T-cell (primary cell): ENCODE data around the gene TRAF7. TPM values are rescaled to one million over a fixed set of nuclear protein-coding genes. Genes with fewer than 3 reads are reported as not detected.

Experiments
- ATAC-seq, 4 experiments: fragments of 200-7000 bp in 3 of 4; fragments of 150-1000 bp in 1 of 4; cut with Tn5 transposase; replicated peaks in 1 of 4; 1 replicate in 3 of 4; 2 replicates in 1 of 4; pipeline ENCODE4 v1.10.0; 2021; ENCODE audit warnings: moderate library complexity in 3 of 4, mild to moderate bottlenecking in 2 of 4, moderate number of reproducible peaks in 1 of 4
- CTCF ChIA-PET, 2 donors: fragments of 300-600 bp; sonication (Branson Sonifier 250); formaldehyde crosslinking; loops; one replicate each; lab custom pipeline; 2022; ENCODE audit warnings: antibody characterized with exemption in 2 of 2; lab: Charles Lee
- POLR2A ChIA-PET, 2 donors: fragments of 300-600 bp; sonication (Branson Sonifier 250); formaldehyde crosslinking; loops; one replicate each; lab custom pipeline; 2022; ENCODE audit warnings: antibody characterized with exemption in 2 of 2; lab: Charles Lee
- DNase-seq, 35 experiments: peaks; one replicate each; pipeline versions ENCODE4 v3.0.0 to v3.0.0-alpha.2; 2013 to 2023
- H3K27ac ChIP-seq: one replicate; pipeline ENCODE4 v1.5.1; 2013; ENCODE audit warnings: low read length
- H3K27me3 ChIP-seq, 2 experiments: replicated peaks in 1 of 2; 1 replicate in 1 of 2; 2 replicates in 1 of 2; pipeline versions ENCODE4 v1.6.1 to v1.7.0; 2013; ENCODE audit warnings: low read length in 1 of 2, mixed read lengths in 1 of 2; ENCODE audit not compliant: control insufficient read depth in 2 of 2, insufficient read depth in 2 of 2; ENCODE audit errors: extremely low read depth in 1 of 2
- H3K36me3 ChIP-seq, 2 donors: 1 replicate in 1 of 2; 2 replicates in 1 of 2; pipeline versions ENCODE4 v1.6.1 to v1.7.0; 2013; ENCODE audit warnings: low read length in 1 of 2; ENCODE audit not compliant: control insufficient read depth in 2 of 2, insufficient read depth in 1 of 2; ENCODE audit errors: extremely low read depth in 1 of 2
- H3K4me1 ChIP-seq, 2 experiments: 1 replicate in 1 of 2; 2 replicates in 1 of 2; pipeline versions ENCODE4 v1.6.1 to v1.7.0; 2013; ENCODE audit warnings: low read length in 2 of 2, mixed read lengths in 1 of 2; ENCODE audit not compliant: insufficient read depth in 2 of 2, control insufficient read depth in 1 of 2; ENCODE audit errors: extremely low read depth in 1 of 2
- H3K4me3 ChIP-seq, 2 donors: 1 replicate in 1 of 2; 2 replicates in 1 of 2; pipeline versions ENCODE4 v1.5.1 to v1.7.0; 2013; ENCODE audit warnings: mild to moderate bottlenecking in 2 of 2, low read length in 1 of 2, moderate library complexity in 1 of 2; ENCODE audit not compliant: control insufficient read depth in 1 of 2; ENCODE audit errors: extremely low read depth in 1 of 2
- H3K9me3 ChIP-seq: 2 replicates; pipeline ENCODE4 v1.7.0; 2013
- H3K27ac Mint-ChIP-seq, 2 donors: one replicate each; pipeline ENCODE4 v1.8.0; 2020 to 2021; ENCODE audit warnings: mild to moderate bottlenecking in 2 of 2, mixed read lengths in 2 of 2
- H3K27me3 Mint-ChIP-seq, 2 donors: one replicate each; pipeline ENCODE4 v1.8.0; 2021 to 2022; ENCODE audit warnings: mixed read lengths in 2 of 2
- H3K36me3 Mint-ChIP-seq: one replicate; pipeline ENCODE4 v1.8.0; 2021; ENCODE audit warnings: mixed read lengths
- H3K4me1 Mint-ChIP-seq, 3 donors: one replicate each; pipeline ENCODE4 v1.8.0; 2020 to 2022; ENCODE audit warnings: mixed read lengths in 3 of 3, mild to moderate bottlenecking in 1 of 3
- H3K4me3 Mint-ChIP-seq, 3 donors: one replicate each; pipeline ENCODE4 v1.8.0; 2020 to 2022; ENCODE audit warnings: mild to moderate bottlenecking in 3 of 3, mixed read lengths in 3 of 3, moderate library complexity in 3 of 3
- H3K9me3 Mint-ChIP-seq, 3 donors: one replicate each; pipeline ENCODE4 v1.8.0; 2020 to 2022; ENCODE audit warnings: mixed read lengths in 3 of 3
- WGBS: methylation state at CpG from one replicate; pipeline ENCODE4 v1.1.5; 2013; ENCODE audit warnings: missing lambda C conversion rate; ENCODE audit not compliant: insufficient coverage; 5-methylcytosine and 5-hydroxymethylcytosine counted together
- total RNA-seq, 35 experiments: library from RNA in 6 of 35; stranded (reverse) in 6 of 35; fragments of 120-200 nt in 1 of 35; gene quantifications; one replicate each; pipeline versions ENCODE4 v1.2.1 to v1.2.4 and lab custom pipeline; 2013 to 2026

TRAF7 gene
- total RNA-seq, 5 donors from 2014 or later (not counting 1 experiment from before 2014, with no cell fraction given) = 25.6 to 54.3 (median 43.9) TPM

- H3K27ac Mint-ChIP-seq = no peak overlapping the region
- H3K9me3 Mint-ChIP-seq = no peaks in the 10 kb centered on the region
- Histone ChIP-seq H3K9me3 (no peaks in the 10 kb centered on the region), H3K4me3 (no peak overlapping the region), H3K27ac (no peak overlapping the region), H3K36me3 (peaks cover 13 to 30% of the 10 kb centered on the region in 2 donors), H3K27me3 (no peaks in the 10 kb centered on the region), H3K4me1 (peaks cover 6 to 29% of the 10 kb centered on the region in 2 experiments)
- peaks cover 5% of the 10 kb centered on the region for H3K36me3 Mint-ChIP-seq
- ChIA-PET CTCF (no interaction called here), POLR2A (no interaction called here)
- H3K4me3 Mint-ChIP-seq = peak overlapping the region; percentile 72
- H3K4me1 Mint-ChIP-seq = peaks cover 15 to 19% (median 18%) of the 10 kb centered on the region in 3 donors
- WGBS = 89% methylated on average over 16 of the region's 19 CpGs
- no peaks in the 10 kb centered on the region for H3K27me3 Mint-ChIP-seq
- DNase-seq = no peak
- no peak for ATAC-seq
Measured at GRCh38 chr16:2212362-2213324, 57.1 kb downstream of the TRAF7 start.

GRCh38 chr16:2213817-2214718, 58.5 kb downstream of the TRAF7 start:
- Mint-ChIP-seq H3K36me3 (peaks cover 2% of the 10 kb centered on the region), H3K4me1 (peaks cover 12 to 17% (median 16%) of the 10 kb centered on the region in 3 donors), H3K27me3 (no peaks in the 10 kb centered on the region), H3K4me3 (peak overlapping the region; percentile 72 to 78 (median 72)), H3K27ac (no peak overlapping the region), H3K9me3 (no peaks in the 10 kb centered on the region)
- POLR2A ChIA-PET = interaction anchor here in 1 of 2 donors (1.0 kb wide), 1 partner anchor 59 kb away, joined by 3 read pairs; the partner anchor contains the start of gene TRAF7
- H3K4me3 ChIP-seq = peak overlapping the region; percentile 26 to 83
- DNase-seq (peak in 2 of 35 experiments; percentile 14 to 21), ATAC-seq (peak in 3 of 4 experiments; percentile 9 to 16 (median 10))
- H3K4me1 ChIP-seq = peaks cover 6 to 29% of the 10 kb centered on the region in 2 experiments
- H3K9me3 ChIP-seq = no peaks in the 10 kb centered on the region
- H3K27me3 ChIP-seq = no peaks in the 10 kb centered on the region
- CTCF ChIA-PET = interaction anchor here in 1 of 2 donors (0.5 to 0.6 kb wide), 2 partner anchors 59 to 306 kb away, joined by 3 read pairs; partner anchors contain the start of gene TRAF7
- H3K36me3 ChIP-seq = peaks cover 9 to 16% of the 10 kb centered on the region in 2 donors
- no peak overlapping the region for H3K27ac ChIP-seq
- 1% methylated on average over 98 of the region's 98 CpGs for WGBS

DNA sequence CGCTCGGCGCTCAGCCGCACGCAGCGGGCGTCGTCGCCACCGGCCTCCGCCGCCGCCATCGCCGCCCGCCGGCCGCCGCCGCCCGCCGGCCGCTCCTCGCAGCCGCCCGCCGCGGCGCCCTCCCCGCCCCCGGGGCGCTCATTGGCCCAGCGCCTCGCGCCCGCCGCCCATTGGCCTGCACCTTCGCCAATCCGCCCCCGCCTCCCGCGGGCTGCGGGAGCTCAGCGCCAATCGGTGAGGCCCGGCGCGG, 59.1 kb downstream of the TRAF7 start, which contains the start of gene PGP:
PGP (minus strand) TSS at position 122 of the 250 bp plus-strand sequence; CDS start at position 59, 63 bp downstream.
- DNase-seq (peak in 1 of 35 experiments; percentile 99), ATAC-seq (peak; percentile 93 to 97 (median 96))
- Mint-ChIP-seq H3K27me3 (no peaks in the 10 kb centered on the region), H3K36me3 (peaks cover 2% of the 10 kb centered on the region), H3K27ac (peak within 1 kb of the TSS; percentile 73 to 89), H3K4me3 (peak within 1 kb of the TSS; percentile 78 to 85 (median 80)), H3K9me3 (no peaks in the 10 kb centered on the region), H3K4me1 (peaks cover 12 to 17% (median 16%) of the 10 kb centered on the region in 3 donors)
- H3K9me3 ChIP-seq = no peaks in the 10 kb centered on the region
- H3K36me3 ChIP-seq = peaks cover 9 to 11% of the 10 kb centered on the region in 2 donors
- H3K4me3 ChIP-seq = peak within 1 kb of the TSS; percentile 73 to 83
- no peaks in the 10 kb centered on the region for H3K27me3 ChIP-seq
- peaks cover 6 to 29% of the 10 kb centered on the region in 2 experiments for H3K4me1 ChIP-seq
- WGBS = under 1% methylated on average over 48 of the region's 48 CpGs
- peak within 1 kb of the TSS; percentile 77 for H3K27ac ChIP-seq
- ChIA-PET POLR2A (interaction anchor here in 1 of 2 donors (0.6 to 1.0 kb wide), 2 partner anchors 60 to 385 kb away, joined by 3 to 4 read pairs; partner anchors contain the start of gene TRAF7), CTCF (interaction anchor here in 1 of 2 donors (0.5 to 0.6 kb wide), 2 partner anchors 59 to 305 kb away, joined by 3 read pairs; partner anchors contain the start of gene TRAF7)

DNA sequence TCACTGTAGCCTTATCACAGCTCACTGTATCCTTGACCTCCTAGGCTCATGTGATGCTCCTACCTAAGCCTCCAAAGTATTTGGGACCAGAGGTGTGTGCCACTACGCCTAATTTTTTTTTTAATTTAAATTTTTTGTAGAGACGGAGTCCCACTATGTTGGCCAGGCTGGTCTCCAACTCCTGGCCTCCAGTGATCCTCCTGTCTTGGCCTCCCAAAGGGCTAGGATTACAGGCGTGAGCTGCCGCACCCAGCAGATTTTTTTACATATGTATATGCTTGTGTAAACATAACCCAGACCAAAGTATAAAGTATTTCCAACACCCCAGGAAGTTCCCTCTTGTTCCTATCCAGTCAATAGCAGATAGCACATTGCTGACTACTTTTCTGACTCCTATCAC, 60.7 kb downstream of the TRAF7 start:
- no peaks in the 10 kb centered on the region for H3K27me3 Mint-ChIP-seq
- DNase-seq (no peak), ATAC-seq (no peak)
- peaks cover 9 to 13% of the 10 kb centered on the region in 2 donors for H3K36me3 ChIP-seq
- ChIA-PET CTCF (no interaction called here), POLR2A (no interaction called here)
- no peaks in the 10 kb centered on the region for H3K9me3 ChIP-seq
- H3K27me3 ChIP-seq = no peaks in the 10 kb centered on the region
- H3K27ac Mint-ChIP-seq = no peak overlapping the region
- 100% methylated on average over 2 of the region's 4 CpGs for WGBS
- no peak overlapping the region for H3K27ac ChIP-seq
- H3K4me3 ChIP-seq = no peak overlapping the region
- peaks cover 6 to 29% of the 10 kb centered on the region in 2 experiments for H3K4me1 ChIP-seq
- H3K9me3 Mint-ChIP-seq = no peaks in the 10 kb centered on the region
- peaks cover 2% of the 10 kb centered on the region for H3K36me3 Mint-ChIP-seq
- peaks cover 12 to 17% (median 16%) of the 10 kb centered on the region in 3 donors for H3K4me1 Mint-ChIP-seq
- peak overlapping the region; percentile 57 to 78 (median 59) for H3K4me3 Mint-ChIP-seq

DNA sequence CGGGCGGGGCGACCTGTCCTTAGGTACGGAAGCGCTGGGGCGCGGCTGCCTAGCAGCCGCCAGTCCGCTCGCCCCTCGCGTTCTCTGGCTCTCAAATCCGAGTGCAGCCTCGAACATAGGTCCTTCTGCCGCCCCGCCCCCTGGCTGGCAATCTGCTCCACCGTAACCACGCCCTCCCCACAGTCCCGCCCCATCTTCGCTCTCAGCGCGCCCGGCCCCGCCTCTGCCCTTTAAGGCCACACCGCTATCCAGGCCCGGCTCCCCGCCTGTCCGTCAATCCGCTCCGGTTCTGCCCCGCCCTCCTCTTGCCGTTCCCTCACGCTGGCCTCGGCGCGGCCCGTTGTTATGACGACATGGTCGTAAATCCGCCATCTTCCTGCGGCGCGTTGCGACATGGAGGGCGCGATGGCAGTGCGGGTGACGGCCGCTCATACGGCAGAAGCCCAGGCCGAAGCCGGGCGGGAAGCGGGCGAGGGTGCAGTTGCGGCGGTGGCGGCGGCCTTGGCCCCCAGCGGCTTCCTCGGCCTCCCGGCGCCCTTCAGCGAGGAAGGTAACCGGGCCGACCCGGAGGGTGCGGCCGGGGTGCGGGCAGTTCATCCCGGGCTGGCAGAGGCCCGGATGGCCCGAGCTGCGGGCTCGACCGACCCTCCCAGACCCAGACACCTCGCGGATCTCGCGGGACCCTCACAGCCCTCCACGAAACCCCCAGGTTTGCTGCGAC, 67.8 kb downstream of the TRAF7 start, which contains the start of gene E4F1:
E4F1 (plus strand) TSS at position 371 of the 721 bp plus-strand sequence; CDS start at position 394, 23 bp downstream.
- POLR2A ChIA-PET = no interaction called here
- CTCF ChIA-PET = interaction anchor here (0.6 kb wide), 2 partner anchors 70 to 83 kb away, joined by 3 to 4 read pairs; no protein-coding TSS in a partner anchor
- under 1% methylated on average over 82 of the region's 82 CpGs for WGBS

More for the DNA sequence above, 67.8 kb downstream of the TRAF7 start, which contains the start of gene E4F1:
- peak within 1 kb of the TSS; percentile 68 to 88 (median 77) for H3K4me3 Mint-ChIP-seq
- DNase-seq = peak; percentile 92 to 99 (median 97)
- Histone ChIP-seq H3K4me3 (peak within 1 kb of the TSS; percentile 70 to 93), H3K27ac (peak within 1 kb of the TSS; percentile 60), H3K27me3 (peaks cover 0 to 10% of the 10 kb centered on the region in 2 experiments), H3K9me3 (no peaks in the 10 kb centered on the region), H3K4me1 (peaks cover 3 to 31% of the 10 kb centered on the region in 2 experiments), H3K36me3 (peaks cover 7 to 9% of the 10 kb centered on the region in 2 donors)
- H3K36me3 Mint-ChIP-seq = no peaks in the 10 kb centered on the region
- ATAC-seq = peak; percentile 95 to 97 (median 97)
- H3K27me3 Mint-ChIP-seq = no peaks in the 10 kb centered on the region
- H3K9me3 Mint-ChIP-seq = no peaks in the 10 kb centered on the region
- H3K27ac Mint-ChIP-seq = peak within 1 kb of the TSS; percentile 53 to 84
- peaks cover 6 to 28% (median 20%) of the 10 kb centered on the region in 3 donors for H3K4me1 Mint-ChIP-seq
